Endothelial cell of umbilical vein (primary cell): ENCODE results near the gene BIK. TPM values are rescaled to one million over a fixed set of nuclear protein-coding genes. Genes with fewer than 3 reads are reported as not detected.

Experiments used
- BruUV-seq: library from RNA; stranded (reverse); fragments of 400-500 nt; replicated peaks from 2 replicates; lab custom pipeline; 2021; lab: Mats Ljungman, UMichigan
- CTCF ChIA-PET: fragments of 300-600, 350-600 bp; sonication (Branson Sonifier 250); formaldehyde crosslinking; loops from one replicate; lab custom pipeline; 2021; ENCODE audit warnings: antibody characterized with exemption, inconsistent platforms; lab: Charles Lee
- POLR2A ChIA-PET: fragments of 300-600, 350-600 bp; sonication (Branson Sonifier 250); formaldehyde crosslinking; loops from one replicate; lab custom pipeline; 2021; ENCODE audit warnings: antibody characterized with exemption, inconsistent platforms; lab: Charles Lee
- DNase-seq: peaks from one replicate; pipeline ENCODE4 v3.0.0-alpha.2; 2011; ENCODE audit warnings: low read depth, low spot score
- FAIRE-seq: peaks from 2 replicates; lab custom pipeline; 2011; peaks lifted over from hg19 to GRCh38; lab: Jason Lieb, UNC
- H2AFZ ChIP-seq: 2 replicates; pipeline ENCODE4 v1.6.0; 2012; ENCODE audit warnings: low read depth, low read length, control low read depth, inconsistent platforms
- H3K27ac ChIP-seq: 2 replicates; pipeline ENCODE4 v1.5.1; 2011; ENCODE audit warnings: low read depth, mild to moderate bottlenecking, control low read depth, low read length, moderate library complexity; ENCODE audit not compliant: insufficient read depth
- H3K27me3 ChIP-seq, 2 experiments: 2 replicates each; pipeline versions ENCODE4 v1.6.0 to v1.6.1; 2011; ENCODE audit warnings: low read length in 2 of 2, mixed read lengths in 1 of 2; ENCODE audit not compliant: control insufficient read depth in 2 of 2, insufficient read depth in 2 of 2
- H3K36me3 ChIP-seq, 2 experiments: 2 replicates in 1 of 2; 3 replicates in 1 of 2; pipeline ENCODE4 v1.5.1; 2011; ENCODE audit warnings: low read length in 2 of 2, mild to moderate bottlenecking in 1 of 2, moderate library complexity in 1 of 2; ENCODE audit not compliant: control insufficient read depth in 2 of 2, insufficient read depth in 2 of 2; ENCODE audit errors: extremely low read depth in 1 of 2
- H3K4me1 ChIP-seq: 3 replicates; pipeline ENCODE4 v1.5.1; 2011; ENCODE audit warnings: mild to moderate bottlenecking, low read length; ENCODE audit not compliant: control insufficient read depth, insufficient read depth; ENCODE audit errors: extremely low read depth
- H3K4me2 ChIP-seq: 2 replicates; pipeline ENCODE4 v1.6.1; 2011; ENCODE audit warnings: low read length, control low read depth, mixed read lengths; ENCODE audit not compliant: insufficient read depth
- H3K4me3 ChIP-seq, 3 experiments: fragments of 200-600 bp in 1 of 3; sonication (generic), shearing (Covaris generic) in 1 of 3; replicated peaks in 1 of 3; 2 replicates each; pipeline ENCODE4 v1.5.1; 2011 to 2016; ENCODE audit warnings: control low read depth in 3 of 3, low read length in 3 of 3, mild to moderate bottlenecking in 2 of 3, inconsistent platforms in 1 of 3, low read depth in 1 of 3, moderate library complexity in 1 of 3; ENCODE audit not compliant: insufficient read depth in 1 of 3
- H3K79me2 ChIP-seq: 2 replicates; pipeline ENCODE4 v1.6.0; 2012; ENCODE audit warnings: low read length, inconsistent platforms; ENCODE audit not compliant: control insufficient read depth, insufficient read depth
- H3K9ac ChIP-seq: replicated peaks from 2 replicates; pipeline ENCODE3; 2011; ENCODE audit warnings: low read length, control low read depth; ENCODE audit not compliant: insufficient read depth; ENCODE audit errors: extremely low read depth
- H3K9me1 ChIP-seq: replicated peaks from 3 replicates; pipeline ENCODE4 v1.6.0; 2011; ENCODE audit warnings: mild to moderate bottlenecking, low read length; ENCODE audit not compliant: control insufficient read depth, insufficient read depth; ENCODE audit errors: extremely low read depth
- H3K9me3 ChIP-seq: replicated peaks from 2 replicates; pipeline ENCODE4 v1.5.1; 2012; ENCODE audit warnings: low read length, inconsistent platforms; ENCODE audit not compliant: control insufficient read depth, insufficient read depth
- H4K20me1 ChIP-seq: replicated peaks from 2 replicates; pipeline ENCODE3; 2011; ENCODE audit warnings: mild to moderate bottlenecking, low read length; ENCODE audit not compliant: control insufficient read depth, insufficient read depth; ENCODE audit errors: extremely low read depth
- CTCF ChIP-seq, 2 donors: IDR thresholded peaks; 1 replicate in 1 of 2; 2 replicates in 1 of 2; pipeline ENCODE4 v1.5.1; 2011; ENCODE audit warnings: low read length in 2 of 2, mild to moderate bottlenecking in 2 of 2, moderate library complexity in 2 of 2, control low read depth in 1 of 2, inconsistent platforms in 1 of 2, low read depth in 1 of 2; ENCODE audit not compliant: insufficient read depth in 1 of 2; ENCODE audit errors: extremely low read depth in 1 of 2
- EZH2 ChIP-seq: IDR thresholded peaks from 2 replicates; pipeline ENCODE4 v1.6.1; 2012; ENCODE audit warnings: borderline replicate concordance, low read depth, mild to moderate bottlenecking, moderate library complexity, low read length, inconsistent platforms; ENCODE audit not compliant: severe bottlenecking
- FOS ChIP-seq: IDR thresholded peaks from 2 replicates; pipeline ENCODE4 v1.6.1; 2011; ENCODE audit warnings: mild to moderate bottlenecking, low read length, moderate library complexity, borderline replicate concordance; ENCODE audit not compliant: insufficient read depth
- GATA2 ChIP-seq: IDR thresholded peaks from 2 replicates; pipeline ENCODE4 v1.7.0; 2011; ENCODE audit warnings: low read depth, mild to moderate bottlenecking, moderate library complexity, mixed read lengths, low read length; ENCODE audit not compliant: insufficient read length, insufficient read depth
- JUN ChIP-seq: IDR thresholded peaks from 2 replicates; pipeline ENCODE4 v1.6.1; 2011; ENCODE audit warnings: borderline replicate concordance, low read depth; ENCODE audit not compliant: insufficient read length, insufficient read depth
- MAX ChIP-seq: IDR thresholded peaks from 2 replicates; pipeline ENCODE4 v1.6.1; 2011; ENCODE audit not compliant: insufficient read depth, insufficient read length
- MYC ChIP-seq: IDR thresholded peaks from one replicate; pipeline ENCODE4 v1.6.1; 2011; ENCODE audit warnings: mild to moderate bottlenecking, low read depth, low read length
- POLR2A ChIP-seq: IDR thresholded peaks from 2 replicates; pipeline ENCODE4 v1.6.1; 2012; ENCODE audit warnings: low read depth, mild to moderate bottlenecking, control low read depth, low read length
- POLR2AphosphoS5 ChIP-seq: IDR thresholded peaks from 2 replicates; pipeline ENCODE4 v1.6.1; 2012; ENCODE audit warnings: low read depth, mild to moderate bottlenecking, control low read depth, low read length, moderate library complexity; ENCODE audit not compliant: insufficient read depth
- dilution Hi-C: fragments of 300-500 bp; cut with MboI; formaldehyde crosslinking; loops from one replicate; pipeline ENCODE4 v1.15.0; 2019; ENCODE audit warnings: low sequenced_read_pairs; ENCODE audit not compliant: extremely low pct_ligation_motif_present
- intact Hi-C: fragments of 100-400 bp; cut with micrococcal nuclease; formaldehyde crosslinking; loops from one replicate; pipeline ENCODE4 v1.10.0; 2022
- polyA plus RNA-seq, 4 experiments: library from polyadenylated mRNA; depleted of rRNA in 3 of 4; stranded (reverse) in 3 of 4; unstranded in 1 of 4; fragments of >200 nt; gene quantifications; 2 replicates each; pipeline versions ENCODE4 v1.2.1 to v1.2.3, GENCODE V29; 2011 to 2012; ENCODE audit warnings: missing spikeins in 1 of 4
- total RNA-seq: library from RNA; stranded (reverse); gene quantifications from 2 replicates; pipeline ENCODE4 v1.2.3, GENCODE V29; 2021

The BIK gene
- total and polyA plus RNA-seq, 2 donors (not counting 3 experiments of a cell fraction or from before 2014, with no cell fraction given) = 0.49 to 0.95 TPM

DNA sequence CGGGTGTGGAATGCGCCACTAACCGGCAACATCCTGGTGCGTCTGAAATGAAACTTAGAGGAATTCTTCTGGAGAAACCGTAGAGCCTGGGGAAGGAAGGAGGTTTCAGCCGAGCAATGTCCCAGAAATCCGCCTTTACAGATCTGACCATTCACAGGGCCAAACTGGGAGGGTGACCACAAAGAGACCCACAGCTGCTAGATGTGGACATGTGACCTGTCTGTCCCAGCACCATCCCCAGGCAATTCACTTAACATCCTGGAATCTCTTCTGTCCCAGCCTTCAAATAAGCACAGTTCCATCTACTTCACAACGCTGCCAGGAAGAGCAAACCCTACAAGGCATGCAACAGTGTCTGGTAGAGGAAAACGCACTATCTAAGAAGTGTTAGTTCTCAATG is 22.9 kb downstream of the BIK start:
- Histone ChIP-seq H3K79me2 (no peaks in the 10 kb centered on the region), H3K9ac (no peak overlapping the region), H2AFZ (no peak overlapping the region), H3K4me3 (no peak overlapping the region), H3K9me1 (no peaks in the 10 kb centered on the region), H3K27me3 (no peaks in the 10 kb centered on the region), H4K20me1 (no peaks in the 10 kb centered on the region), H3K4me2 (no peak overlapping the region), H3K36me3 (peaks cover 0 to 23% of the 10 kb centered on the region in 2 experiments), H3K4me1 (no peaks in the 10 kb centered on the region), H3K27ac (no peak overlapping the region), H3K9me3 (no peaks in the 10 kb centered on the region)
- TF ChIP-seq GATA2 (no peak), MAX (no peak), POLR2A (no peak), POLR2AphosphoS5 (no peak), FOS (no peak), EZH2 (no peak), JUN (no peak), CTCF (IDR thresholded peaks at IDR 0.05; ENCODE audit: extremely low read depth in 1 of 2, insufficient read depth in 1 of 2, low read depth in 1 of 2, low read length in 2 of 2) (no peak), MYC (no peak)
- intact Hi-C loops = no loop called here
- no TSS peak for BruUV-seq
- no peak for DNase-seq
- CTCF ChIA-PET = no interaction called here
- no peak for FAIRE-seq
- POLR2A ChIA-PET = no interaction called here
- dilution Hi-C loops = no loop called here
